HuH-7 (cell line): Measurements from ENCODE around the gene ZNF333.
"Not testable (repeated sequence)": the region's sequence is repeated elsewhere in the genome, so short reads cannot be mapped to it uniquely, and the experiment has no call there.

Experiments used
- DNase-seq: peaks from one replicate; pipeline ENCODE4 v3.0.0; 2011; ENCODE audit warnings: low spot score

ZNF333 gene

GRCh38 chr19:14699641-14700040 is 9.8 kb downstream of the ZNF333 start:
- DNase-seq, result no peak

GRCh38 chr19:14700711-14701375 is 11.0 kb downstream of the ZNF333 start:
- no peak for DNase-seq

DNA sequence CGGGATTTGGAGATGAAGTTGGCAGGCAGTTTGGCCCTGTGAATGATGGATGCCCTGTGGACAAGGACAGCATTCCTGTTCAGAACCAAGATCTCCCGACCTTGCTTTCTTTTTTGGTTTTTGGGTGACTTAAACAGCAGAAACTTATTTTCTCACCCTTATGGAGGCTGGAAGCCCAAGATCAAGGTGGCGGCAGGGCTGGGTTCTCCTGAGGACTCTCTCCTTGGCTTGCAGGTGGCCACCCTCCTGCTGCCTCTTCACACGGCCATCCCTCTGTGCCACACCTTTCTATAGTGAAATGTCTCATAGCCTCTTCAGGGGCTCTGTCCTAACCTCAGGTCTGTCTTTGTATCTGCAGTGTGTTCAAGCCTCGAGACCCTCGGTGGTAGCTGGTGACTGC is 14.0 kb downstream of the ZNF333 start:
- no peak for DNase-seq

- DNase-seq, result no peak
Measured at GRCh38 chr19:14704450-14704849, 14.6 kb downstream of the ZNF333 start.

- no peak for DNase-seq
Measured at GRCh38 chr19:14715841-14716240, 26.0 kb downstream of the ZNF333 start.

DNA sequence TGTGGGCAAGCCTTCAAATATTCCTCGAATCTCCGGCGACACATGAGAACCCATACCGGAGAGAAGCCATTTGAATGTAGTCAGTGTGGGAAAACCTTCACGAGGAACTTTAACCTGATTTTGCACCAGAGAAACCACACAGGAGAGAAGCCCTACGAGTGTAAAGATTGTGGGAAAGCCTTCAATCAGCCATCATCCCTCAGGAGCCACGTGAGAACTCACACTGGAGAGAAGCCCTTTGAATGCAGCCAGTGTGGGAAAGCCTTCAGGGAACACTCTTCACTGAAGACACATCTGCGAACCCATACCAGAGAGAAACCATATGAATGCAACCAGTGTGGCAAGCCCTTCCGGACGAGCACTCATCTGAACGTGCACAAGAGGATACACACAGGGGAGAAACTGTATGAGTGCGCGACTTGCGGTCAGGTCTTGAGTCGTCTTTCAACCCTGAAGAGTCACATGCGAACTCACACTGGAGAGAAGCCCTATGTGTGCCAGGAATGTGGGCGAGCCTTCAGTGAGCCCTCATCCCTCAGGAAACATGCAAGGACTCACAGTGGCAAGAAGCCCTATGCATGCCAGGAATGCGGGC is 28.8 kb downstream of the ZNF333 start:
- no peak for DNase-seq

- DNase-seq, result no peak
Measured at GRCh38 chr19:14719162-14719561, 29.3 kb downstream of the ZNF333 start.

GRCh38 chr19:14722127-14722526 is 32.3 kb downstream of the ZNF333 start:
- DNase-seq, result no peak

GRCh38 chr19:14728595-14728994 is 38.7 kb downstream of the ZNF333 start:
- no peak for DNase-seq

DNA sequence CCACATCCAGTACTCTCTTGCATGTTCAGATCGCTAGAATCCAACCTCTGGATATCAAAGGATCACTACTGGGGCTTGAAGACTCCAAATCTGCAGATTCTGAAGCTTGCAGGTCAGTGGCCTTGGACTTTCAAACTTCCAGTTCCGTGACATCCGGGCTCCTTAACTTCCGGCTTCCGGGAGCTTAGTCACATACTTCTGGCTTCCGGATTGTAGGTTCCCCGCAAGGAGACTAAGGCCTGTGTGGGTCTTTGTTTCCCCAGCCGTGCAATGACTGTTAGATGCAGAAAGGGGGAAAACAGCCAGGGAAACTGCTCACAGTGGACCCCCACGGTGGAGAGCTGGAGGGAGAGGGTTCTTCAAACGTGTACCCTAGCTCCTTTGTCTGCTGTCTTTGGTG is 41.4 kb downstream of the ZNF333 start:
- DNase-seq, result no peak

- no peak for DNase-seq
Measured at GRCh38 chr19:14732510-14732909, 42.7 kb downstream of the ZNF333 start.

- no peak for DNase-seq
Measured at GRCh38 chr19:14733574-14733973, 43.7 kb downstream of the ZNF333 start.

- DNase-seq, result no peak
Measured at GRCh38 chr19:14735915-14736314, 46.1 kb downstream of the ZNF333 start.

- no peak for DNase-seq
Measured at GRCh38 chr19:14746886-14747285, 57.0 kb downstream of the ZNF333 start.

GRCh38 chr19:14748601-14749000 is 58.8 kb downstream of the ZNF333 start:
- DNase-seq, result no peak

DNA sequence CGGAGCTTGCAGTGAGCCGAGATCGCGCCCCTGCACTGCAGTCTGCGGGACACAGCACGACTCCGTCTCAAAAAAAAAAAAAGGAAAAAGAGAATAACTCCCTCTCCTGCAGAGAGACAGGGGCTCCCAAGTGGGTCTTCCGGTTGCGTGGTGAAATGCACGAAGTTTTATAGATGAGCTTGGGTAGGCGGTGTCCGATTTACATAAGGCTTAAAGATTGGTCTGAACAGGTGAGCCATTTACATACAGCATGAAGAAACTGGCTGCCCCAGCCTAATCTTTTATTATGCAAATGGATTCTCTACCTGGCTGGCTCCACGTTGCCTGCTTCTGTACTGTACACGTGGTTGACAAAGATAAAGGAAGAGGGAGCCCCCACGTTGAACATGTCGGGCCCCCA is 69.0 kb downstream of the ZNF333 start:
- no peak for DNase-seq

DNA sequence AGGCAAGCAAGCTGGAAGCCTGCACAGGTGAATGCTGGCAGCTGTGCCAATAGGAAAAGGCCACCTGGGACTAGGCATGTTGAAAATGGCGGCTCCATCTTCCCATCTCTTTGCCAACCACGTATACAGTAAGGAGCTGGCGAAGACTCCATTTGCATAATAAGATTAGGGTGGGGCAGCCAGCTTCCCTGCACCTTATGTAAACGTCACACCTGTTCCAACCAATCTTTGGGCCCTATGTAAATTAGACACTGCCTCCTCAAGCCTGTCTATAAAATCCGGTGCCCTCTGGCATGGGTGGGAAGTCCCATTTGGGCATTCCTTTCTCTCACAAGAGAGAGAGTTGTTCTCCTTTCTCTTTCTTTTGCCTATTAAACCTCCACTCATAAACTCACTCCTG is 71.8 kb downstream of the ZNF333 start:
- no peak for DNase-seq

DNA sequence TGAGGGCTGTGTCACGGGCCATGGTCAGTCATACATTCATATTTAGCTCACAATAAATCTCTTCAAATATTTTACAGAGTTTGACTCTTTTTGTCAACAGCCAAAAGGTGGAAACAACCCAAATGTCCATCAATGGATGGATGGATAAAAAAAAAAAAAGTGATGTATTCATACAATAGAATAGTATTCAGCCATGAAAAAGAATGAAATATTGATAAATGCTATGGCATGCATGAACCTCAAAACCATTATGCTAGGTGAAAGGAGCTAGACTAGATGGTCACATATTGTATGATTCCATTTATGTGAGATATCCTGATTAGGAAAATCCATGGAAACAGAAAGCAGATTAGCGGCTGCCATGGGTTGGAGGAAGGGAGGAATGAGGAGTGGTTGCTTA is 72.3 kb downstream of the ZNF333 start:
- no peak for DNase-seq

- no peak for DNase-seq
Measured at GRCh38 chr19:14763497-14764145, 73.8 kb downstream of the ZNF333 start.

GRCh38 chr19:14764401-14764800 is 74.6 kb downstream of the ZNF333 start:
- no peak for DNase-seq

GRCh38 chr19:14765403-14765802 is 75.6 kb downstream of the ZNF333 start:
- DNase-seq, result not testable (repeated sequence)

GRCh38 chr19:14765841-14766240 is 76.0 kb downstream of the ZNF333 start:
- not testable (repeated sequence) for DNase-seq

GRCh38 chr19:14767466-14767971 is 77.7 kb downstream of the ZNF333 start:
- DNase-seq, result no peak
